Astrocyte (in vitro differentiated cells and primary cell): ENCODE results near the gene AXL. TPM values are rescaled to one million over a fixed set of nuclear protein-coding genes. Genes with fewer than 3 reads are reported as not detected.

Source experiments
- DNase-seq: peaks from one replicate; pipeline ENCODE4 v3.0.0-alpha.2; 2010; ENCODE audit warnings: low read depth
- FAIRE-seq: peaks from 2 replicates; lab custom pipeline; 2011; peaks lifted over from hg19 to GRCh38; lab: Jason Lieb, UNC
- H2AFZ ChIP-seq: 2 replicates; pipeline ENCODE4 v1.6.0; 2012; ENCODE audit warnings: low read depth, low read length, inconsistent platforms
- H3K27ac ChIP-seq: 2 replicates; pipeline ENCODE4 v1.5.1; 2011; ENCODE audit warnings: low read depth, low read length, inconsistent platforms
- H3K27me3 ChIP-seq: 2 replicates; pipeline ENCODE4 v1.6.0; 2011; ENCODE audit warnings: low read length, inconsistent platforms; ENCODE audit not compliant: insufficient read depth
- H3K36me3 ChIP-seq: 2 replicates; pipeline ENCODE4 v1.5.1; 2011; ENCODE audit warnings: low read length, inconsistent platforms; ENCODE audit not compliant: insufficient read depth
- H3K4me1 ChIP-seq: 2 replicates; pipeline ENCODE4 v1.5.1; 2011; ENCODE audit warnings: low read length, inconsistent platforms; ENCODE audit not compliant: insufficient read depth
- H3K4me2 ChIP-seq: 2 replicates; pipeline ENCODE4 v1.6.0; 2012; ENCODE audit warnings: low read length, inconsistent platforms
- H3K4me3 ChIP-seq: 2 replicates; pipeline ENCODE4 v1.5.1; 2011; ENCODE audit warnings: low read depth, mild to moderate bottlenecking, low read length, inconsistent platforms; ENCODE audit not compliant: insufficient read depth
- H3K79me2 ChIP-seq: 2 replicates; pipeline ENCODE4 v1.6.0; 2012; ENCODE audit warnings: mild to moderate bottlenecking, low read length, inconsistent platforms; ENCODE audit not compliant: insufficient read depth
- H3K9ac ChIP-seq: 2 replicates; pipeline ENCODE4 v1.6.0; 2012; ENCODE audit warnings: mild to moderate bottlenecking, low read length, inconsistent platforms
- H3K9me3 ChIP-seq: 2 replicates; pipeline ENCODE4 v1.5.1; 2012; ENCODE audit warnings: low read depth, mild to moderate bottlenecking, low read length, inconsistent platforms; ENCODE audit not compliant: insufficient read depth
- H4K20me1 ChIP-seq: 2 replicates; pipeline ENCODE4 v1.6.0; 2012; ENCODE audit warnings: low read length, inconsistent platforms; ENCODE audit not compliant: insufficient read depth
- H3K27ac Mint-ChIP-seq: one replicate; pipeline ENCODE4 v1.8.0; 2021; ENCODE audit warnings: mild to moderate bottlenecking, mixed read lengths; ENCODE audit not compliant: unreplicated experiment
- H3K27me3 Mint-ChIP-seq: one replicate; pipeline ENCODE4 v1.8.0; 2021; ENCODE audit warnings: low read depth, mixed read lengths; ENCODE audit not compliant: unreplicated experiment
- H3K36me3 Mint-ChIP-seq: one replicate; pipeline ENCODE4 v1.8.0; 2021; ENCODE audit warnings: low read depth, mixed read lengths; ENCODE audit not compliant: unreplicated experiment
- H3K4me1 Mint-ChIP-seq: one replicate; pipeline ENCODE4 v1.8.0; 2021; ENCODE audit warnings: low read depth, mixed read lengths; ENCODE audit not compliant: unreplicated experiment
- H3K4me3 Mint-ChIP-seq: one replicate; pipeline ENCODE4 v1.8.0; 2021; ENCODE audit warnings: mild to moderate bottlenecking, moderate library complexity, mixed read lengths; ENCODE audit not compliant: unreplicated experiment
- H3K9me3 Mint-ChIP-seq: one replicate; pipeline ENCODE4 v1.8.0; 2021; ENCODE audit warnings: mild to moderate bottlenecking, mixed read lengths; ENCODE audit not compliant: unreplicated experiment
- CTCF ChIP-seq: IDR thresholded peaks from 2 replicates; pipeline ENCODE4 v1.5.1; 2011; ENCODE audit warnings: low read depth, mild to moderate bottlenecking, inconsistent platforms, low read length, moderate library complexity; ENCODE audit not compliant: insufficient read depth
- EZH2 ChIP-seq: IDR thresholded peaks from 2 replicates; pipeline ENCODE4 v1.6.1; 2012; ENCODE audit warnings: mild to moderate bottlenecking, low read length, inconsistent platforms; ENCODE audit not compliant: insufficient read depth
- total RNA-seq: library from RNA; stranded (reverse); gene quantifications from 2 replicates; pipeline ENCODE4 v1.2.1, GENCODE V29; 2021

The AXL gene
- total RNA-seq, 1 donor from 2014 or later: 156 TPM

GRCh38 chr19:41239363-41239762, 20.3 kb downstream of the AXL start:
- TF ChIP-seq CTCF: no peak
- TF ChIP-seq EZH2: no peak
- Mint-ChIP-seq H3K36me3 (peaks cover 14% of the 10 kb centered on the region), H3K9me3 (no peaks in the 10 kb centered on the region), H3K4me3 (no peak overlapping the region), H3K4me1 (no peaks in the 10 kb centered on the region), H3K27me3 (no peaks in the 10 kb centered on the region), H3K27ac (no peak overlapping the region)
- Histone ChIP-seq H4K20me1 (peaks cover 46% of the 10 kb centered on the region), H3K27ac (no peak overlapping the region), H3K27me3 (no peaks in the 10 kb centered on the region), H3K4me1 (no peaks in the 10 kb centered on the region), H3K9ac (no peak overlapping the region), H3K4me3 (no peak overlapping the region), H3K79me2 (peaks cover 24% of the 10 kb centered on the region), H3K4me2 (no peak overlapping the region), H3K9me3 (no peaks in the 10 kb centered on the region), H2AFZ (no peak overlapping the region), H3K36me3 (peaks cover 79% of the 10 kb centered on the region)
- FAIRE-seq: no peak
- DNase-seq: no peak

GRCh38 chr19:41239961-41240574, 21.0 kb downstream of the AXL start:
- Histone ChIP-seq H2AFZ (no peak overlapping the region), H3K4me2 (no peak overlapping the region), H3K36me3 (peaks cover 78% of the 10 kb centered on the region), H4K20me1 (peaks cover 41% of the 10 kb centered on the region), H3K27ac (no peak overlapping the region), H3K4me1 (no peaks in the 10 kb centered on the region), H3K27me3 (no peaks in the 10 kb centered on the region), H3K9me3 (no peaks in the 10 kb centered on the region), H3K4me3 (no peak overlapping the region), H3K9ac (no peak overlapping the region), H3K79me2 (peaks cover 21% of the 10 kb centered on the region)
- TF ChIP-seq EZH2: no peak
- no peak for DNase-seq
- peak; percentile 13 for FAIRE-seq
- Mint-ChIP-seq H3K27me3 (no peaks in the 10 kb centered on the region), H3K4me1 (no peaks in the 10 kb centered on the region), H3K9me3 (no peaks in the 10 kb centered on the region), H3K4me3 (no peak overlapping the region), H3K36me3 (peaks cover 11% of the 10 kb centered on the region), H3K27ac (no peak overlapping the region)

GRCh38 chr19:41241859-41242258, 22.8 kb downstream of the AXL start:
- Mint-ChIP-seq H3K4me3 (no peak overlapping the region), H3K4me1 (no peaks in the 10 kb centered on the region), H3K36me3 (peaks cover 19% of the 10 kb centered on the region), H3K9me3 (no peaks in the 10 kb centered on the region), H3K27me3 (no peaks in the 10 kb centered on the region), H3K27ac (no peak overlapping the region)
- DNase-seq: no peak
- TF ChIP-seq EZH2 (no peak), CTCF (no peak)
- H4K20me1 ChIP-seq: peaks cover 37% of the 10 kb centered on the region
- H2AFZ ChIP-seq: no peak overlapping the region
- no peak overlapping the region for H3K9ac ChIP-seq
- no peaks in the 10 kb centered on the region for H3K9me3 ChIP-seq
- FAIRE-seq: no peak
- no peak overlapping the region for H3K4me3 ChIP-seq
- H3K27ac ChIP-seq: no peak overlapping the region
- peaks cover 23% of the 10 kb centered on the region for H3K79me2 ChIP-seq
- H3K27me3 ChIP-seq: no peaks in the 10 kb centered on the region
- no peaks in the 10 kb centered on the region for H3K4me1 ChIP-seq
- H3K4me2 ChIP-seq: no peak overlapping the region
- H3K36me3 ChIP-seq: peaks cover 82% of the 10 kb centered on the region
